CD4-positive, alpha-beta memory T cell (primary cell): ENCODE measurements around the gene PML. TPM values are rescaled to one million over a fixed set of nuclear protein-coding genes. Genes with fewer than 3 reads are reported as not detected.

Experiments used
- CTCF ChIA-PET: fragments of 350-600 bp; sonication (Branson Sonifier 250); formaldehyde crosslinking; loops from one replicate; lab custom pipeline; 2021; ENCODE audit warnings: inconsistent platforms; ENCODE audit not compliant: partially characterized antibody; lab: Charles Lee
- POLR2A ChIA-PET: fragments of 350-600 bp; sonication (Branson Sonifier 250); formaldehyde crosslinking; loops from one replicate; lab custom pipeline; 2021; ENCODE audit not compliant: partially characterized antibody; lab: Charles Lee
- DNase-seq, 5 donors: peaks; one replicate each; pipeline versions ENCODE4 v3.0.0 to v3.0.0-alpha.2; 2020 to 2022; ENCODE audit warnings: mixed read lengths in 1 of 5
- H3K27ac ChIP-seq: one replicate; pipeline ENCODE4 v1.7.0; 2013; ENCODE audit warnings: low read depth, low read length
- H3K27me3 ChIP-seq: 2 replicates; pipeline ENCODE4 v1.7.0; 2013; ENCODE audit warnings: mild to moderate bottlenecking, low read length, moderate library complexity; ENCODE audit not compliant: insufficient read depth
- H3K36me3 ChIP-seq: 2 replicates; pipeline ENCODE4 v1.7.0; 2013; ENCODE audit warnings: mild to moderate bottlenecking, low read length, moderate library complexity; ENCODE audit not compliant: insufficient read depth
- H3K4me1 ChIP-seq: 2 replicates; pipeline ENCODE4 v1.7.0; 2013; ENCODE audit warnings: mild to moderate bottlenecking, low read length, moderate library complexity; ENCODE audit not compliant: insufficient read depth
- H3K4me3 ChIP-seq, 2 donors: one replicate each; pipeline ENCODE4 v1.7.0; 2013; ENCODE audit warnings: low read length in 2 of 2, mild to moderate bottlenecking in 1 of 2
- H3K9me3 ChIP-seq, 2 donors: one replicate each; pipeline ENCODE4 v1.7.0; 2013; ENCODE audit warnings: low read length in 2 of 2, control low read depth in 1 of 2; ENCODE audit not compliant: control insufficient read depth in 1 of 2
- H3K27ac Mint-ChIP-seq, 7 donors: one replicate each; pipeline ENCODE4 v1.8.0; 2020 to 2021; ENCODE audit warnings: mixed read lengths in 7 of 7, mild to moderate bottlenecking in 6 of 7, inconsistent platforms in 3 of 7, moderate library complexity in 3 of 7
- H3K27me3 Mint-ChIP-seq, 2 donors: one replicate each; pipeline ENCODE4 v1.8.0; 2020 to 2021; ENCODE audit warnings: mixed read lengths in 2 of 2
- H3K36me3 Mint-ChIP-seq, 2 donors: one replicate each; pipeline ENCODE4 v1.8.0; 2020 to 2021; ENCODE audit warnings: mixed read lengths in 2 of 2, inconsistent platforms in 1 of 2, mild to moderate bottlenecking in 1 of 2
- H3K4me1 Mint-ChIP-seq, 4 donors: one replicate each; pipeline ENCODE4 v1.8.0; 2020 to 2021; ENCODE audit warnings: mixed read lengths in 4 of 4, mild to moderate bottlenecking in 1 of 4
- H3K4me3 Mint-ChIP-seq, 8 donors: one replicate each; pipeline ENCODE4 v1.8.0; 2020 to 2021; ENCODE audit warnings: mixed read lengths in 8 of 8, mild to moderate bottlenecking in 7 of 8, moderate library complexity in 6 of 8, inconsistent platforms in 3 of 8
- H3K9me3 Mint-ChIP-seq, 8 donors: one replicate each; pipeline ENCODE4 v1.8.0; 2020 to 2021; ENCODE audit warnings: mixed read lengths in 8 of 8, mild to moderate bottlenecking in 5 of 8, inconsistent platforms in 3 of 8, moderate library complexity in 1 of 8
- intact Hi-C: fragments of 100-400 bp; cut with micrococcal nuclease; formaldehyde crosslinking; loops from one replicate; pipeline ENCODE4 v1.15.1; 2023
- polyA plus RNA-seq, 2 donors: library from polyadenylated mRNA; unstranded; fragments of 300-500 nt; fragmentation: Illumina TruSeq; gene quantifications; one replicate each; pipeline ENCODE4 v1.2.3, GENCODE V29; 2021
- total RNA-seq, 2 experiments: library from RNA; stranded (reverse); gene quantifications; one replicate each; pipeline ENCODE4 v1.2.3, GENCODE V29; 2021

The PML gene, protein sequence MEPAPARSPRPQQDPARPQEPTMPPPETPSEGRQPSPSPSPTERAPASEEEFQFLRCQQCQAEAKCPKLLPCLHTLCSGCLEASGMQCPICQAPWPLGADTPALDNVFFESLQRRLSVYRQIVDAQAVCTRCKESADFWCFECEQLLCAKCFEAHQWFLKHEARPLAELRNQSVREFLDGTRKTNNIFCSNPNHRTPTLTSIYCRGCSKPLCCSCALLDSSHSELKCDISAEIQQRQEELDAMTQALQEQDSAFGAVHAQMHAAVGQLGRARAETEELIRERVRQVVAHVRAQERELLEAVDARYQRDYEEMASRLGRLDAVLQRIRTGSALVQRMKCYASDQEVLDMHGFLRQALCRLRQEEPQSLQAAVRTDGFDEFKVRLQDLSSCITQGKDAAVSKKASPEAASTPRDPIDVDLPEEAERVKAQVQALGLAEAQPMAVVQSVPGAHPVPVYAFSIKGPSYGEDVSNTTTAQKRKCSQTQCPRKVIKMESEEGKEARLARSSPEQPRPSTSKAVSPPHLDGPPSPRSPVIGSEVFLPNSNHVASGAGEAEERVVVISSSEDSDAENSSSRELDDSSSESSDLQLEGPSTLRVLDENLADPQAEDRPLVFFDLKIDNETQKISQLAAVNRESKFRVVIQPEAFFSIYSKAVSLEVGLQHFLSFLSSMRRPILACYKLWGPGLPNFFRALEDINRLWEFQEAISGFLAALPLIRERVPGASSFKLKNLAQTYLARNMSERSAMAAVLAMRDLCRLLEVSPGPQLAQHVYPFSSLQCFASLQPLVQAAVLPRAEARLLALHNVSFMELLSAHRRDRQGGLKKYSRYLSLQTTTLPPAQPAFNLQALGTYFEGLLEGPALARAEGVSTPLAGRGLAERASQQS
- 10 to 100 TPM; 61.5 to 66.6 TPM for total RNA-seq
- 10 to 100 TPM in 1 of 2 donors, 1 to 10 TPM in 1; 9.6 to 33.2 TPM for polyA plus RNA-seq

DNA sequence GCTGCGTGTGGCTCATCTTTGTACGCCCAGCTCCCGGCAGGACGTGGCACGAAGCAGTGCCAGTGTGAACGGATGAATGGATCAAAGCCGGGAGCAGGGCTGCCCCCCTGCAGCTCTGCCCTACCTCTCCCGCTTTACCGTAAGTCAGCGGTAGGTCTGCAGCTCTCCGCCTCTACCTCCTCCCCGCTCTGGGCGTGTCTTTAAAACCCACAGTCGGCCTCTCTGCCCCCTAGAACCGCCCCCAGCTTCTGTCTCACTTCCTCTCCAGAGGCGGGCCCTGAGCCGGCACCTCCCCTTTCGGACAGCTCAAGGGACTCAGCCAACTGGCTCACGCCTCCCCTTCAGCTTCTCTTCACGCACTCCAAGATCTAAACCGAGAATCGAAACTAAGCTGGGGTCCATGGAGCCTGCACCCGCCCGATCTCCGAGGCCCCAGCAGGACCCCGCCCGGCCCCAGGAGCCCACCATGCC is at the start of gene PML:
Gene PML, plus strand, starts transcription at position 304 of the 471 bp plus-strand sequence. Its CDS starts 97 bp downstream, at position 401.
- Histone ChIP-seq H3K4me1 (peaks cover 67% of the 10 kb centered on the region), H3K27ac (peak within 1 kb of the TSS; percentile 89), H3K36me3 (peaks cover 14% of the 10 kb centered on the region), H3K4me3 (peak within 1 kb of the TSS; percentile 79 to 92), H3K27me3 (no peaks in the 10 kb centered on the region), H3K9me3 (no peaks in the 10 kb centered on the region)
- peaks cover 35 to 84% (median 60%) of the 10 kb centered on the region in 4 donors for H3K4me1 Mint-ChIP-seq
- intact Hi-C loops, result loop anchor here (2.0 to 10.0 kb wide), 4 partner anchors 22 to 1030 kb away; partner anchors contain the start of genes ARID3B and PPCDC
- H3K4me3 Mint-ChIP-seq, result peak within 1 kb of the TSS; percentile 95 to 99 (median 98)
- DNase-seq, result peak; percentile 84 to 96 (median 87)
- H3K27ac Mint-ChIP-seq, result peak within 1 kb of the TSS; percentile 90 to 98 (median 98)
- CTCF ChIA-PET, result interaction anchor here (0.7 to 7.8 kb wide), 17 partner anchors 10 to 1550 kb away, joined by 3 to 46 read pairs (median 5); no protein-coding TSS in a partner anchor
- POLR2A ChIA-PET, result interaction anchor here (0.7 to 2.5 kb wide), 13 partner anchors 9 to 1457 kb away, joined by 3 to 17 read pairs (median 4); partner anchors contain the start of genes SIN3A and UBL7
- H3K27me3 Mint-ChIP-seq, result no peaks in the 10 kb centered on the region
- H3K36me3 Mint-ChIP-seq, result peaks cover 6 to 26% of the 10 kb centered on the region in 2 donors
- no peaks in the 10 kb centered on the region for H3K9me3 Mint-ChIP-seq

DNA sequence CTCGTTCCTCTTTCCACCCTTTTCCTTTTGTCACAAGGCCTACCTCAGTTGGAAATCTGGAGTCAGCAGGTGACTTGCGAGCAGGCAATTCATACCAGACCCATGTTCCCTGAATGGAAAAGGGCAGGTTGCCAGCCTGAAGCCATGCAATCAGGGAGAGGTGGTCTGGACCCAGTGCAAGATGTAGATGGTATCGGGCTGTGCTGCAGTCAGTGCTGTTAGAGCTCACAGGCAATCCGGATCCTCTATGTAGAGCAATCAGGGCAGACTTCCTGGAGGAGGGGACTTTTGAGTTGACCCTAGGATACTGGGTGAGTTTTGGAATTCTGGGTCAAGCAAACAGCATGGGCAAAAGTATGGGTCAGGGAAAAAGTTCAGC is 49.4 kb upstream of the PML start:
- peaks cover 18 to 53% (median 28%) of the 10 kb centered on the region in 4 donors for H3K4me1 Mint-ChIP-seq
- Histone ChIP-seq H3K36me3 (no peaks in the 10 kb centered on the region), H3K4me1 (peaks cover 32% of the 10 kb centered on the region), H3K4me3 (no peak overlapping the region), H3K27me3 (no peaks in the 10 kb centered on the region), H3K27ac (no peak overlapping the region), H3K9me3 (no peaks in the 10 kb centered on the region)
- H3K9me3 Mint-ChIP-seq, result no peaks in the 10 kb centered on the region
- no peaks in the 10 kb centered on the region for H3K27me3 Mint-ChIP-seq
- peaks cover 0 to 3% of the 10 kb centered on the region in 2 donors for H3K36me3 Mint-ChIP-seq
- H3K4me3 Mint-ChIP-seq, result no peak overlapping the region
- DNase-seq, result peak in 1 of 5 donors; percentile 1
- H3K27ac Mint-ChIP-seq, result peak overlapping the region in 3 of 7 donors; percentile 13 to 55 (median 39)
- intact Hi-C loops, result no loop called here
- ChIA-PET CTCF (interaction anchor here (1.2 to 3.2 kb wide), 2 partner anchors 17 to 21 kb away, joined by 4 to 16 read pairs; no protein-coding TSS in a partner anchor), POLR2A (interaction anchor here (2.2 kb wide), 1 partner anchor 17 kb away, joined by 7 read pairs; no protein-coding TSS in a partner anchor)

DNA sequence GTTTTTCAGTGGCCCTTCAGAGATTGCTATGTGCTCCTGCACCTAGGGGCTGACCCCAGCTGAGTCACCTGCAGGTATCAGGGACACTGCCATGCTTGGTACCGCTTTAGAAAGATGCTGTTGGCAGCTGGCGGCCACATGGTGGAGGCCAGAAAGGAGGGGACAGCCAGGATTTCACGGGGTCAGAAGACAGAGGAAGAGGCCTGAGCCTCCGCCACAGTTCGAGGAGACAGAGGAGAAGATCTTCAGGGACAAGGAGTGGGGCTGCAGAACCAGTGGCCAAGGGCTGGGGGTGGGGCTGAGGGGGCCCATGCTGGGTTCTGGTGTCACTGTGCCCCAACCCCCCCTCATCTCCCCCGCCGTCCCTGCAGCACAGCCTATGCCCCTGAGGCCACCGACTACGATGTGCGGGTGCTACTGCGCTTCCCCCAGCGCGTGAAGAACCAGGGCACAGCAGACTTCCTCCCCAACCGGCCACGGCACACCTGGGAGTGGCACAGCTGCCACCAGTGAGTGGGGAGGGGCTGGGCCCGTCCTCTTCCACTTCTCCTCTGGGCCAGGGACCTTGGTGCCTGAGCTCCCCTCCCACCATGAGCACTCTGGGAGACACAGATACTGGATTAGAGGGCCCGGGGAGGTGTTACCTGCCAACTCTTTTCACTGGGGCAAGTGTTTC is 48.3 kb upstream of the PML start:
- Mint-ChIP-seq H3K4me1 (peaks cover 13 to 52% (median 27%) of the 10 kb centered on the region in 4 donors), H3K36me3 (peaks cover 0 to 3% of the 10 kb centered on the region in 2 donors), H3K27me3 (no peaks in the 10 kb centered on the region), H3K4me3 (no peak overlapping the region), H3K27ac (peak overlapping the region in 1 of 7 donors; percentile 38), H3K9me3 (no peaks in the 10 kb centered on the region)
- Histone ChIP-seq H3K36me3 (no peaks in the 10 kb centered on the region), H3K27me3 (no peaks in the 10 kb centered on the region), H3K27ac (no peak overlapping the region), H3K9me3 (no peaks in the 10 kb centered on the region), H3K4me3 (no peak overlapping the region), H3K4me1 (peaks cover 24% of the 10 kb centered on the region)
- peak in 1 of 5 donors; percentile 20 for DNase-seq
- intact Hi-C loops, result no loop called here
- ChIA-PET CTCF (interaction anchor here (1.0 to 1.2 kb wide), 2 partner anchors 19 to 20 kb away, joined by 3 to 4 read pairs; no protein-coding TSS in a partner anchor), POLR2A (interaction anchor here (2.2 kb wide), 1 partner anchor 18 kb away, joined by 7 read pairs; no protein-coding TSS in a partner anchor)

DNA sequence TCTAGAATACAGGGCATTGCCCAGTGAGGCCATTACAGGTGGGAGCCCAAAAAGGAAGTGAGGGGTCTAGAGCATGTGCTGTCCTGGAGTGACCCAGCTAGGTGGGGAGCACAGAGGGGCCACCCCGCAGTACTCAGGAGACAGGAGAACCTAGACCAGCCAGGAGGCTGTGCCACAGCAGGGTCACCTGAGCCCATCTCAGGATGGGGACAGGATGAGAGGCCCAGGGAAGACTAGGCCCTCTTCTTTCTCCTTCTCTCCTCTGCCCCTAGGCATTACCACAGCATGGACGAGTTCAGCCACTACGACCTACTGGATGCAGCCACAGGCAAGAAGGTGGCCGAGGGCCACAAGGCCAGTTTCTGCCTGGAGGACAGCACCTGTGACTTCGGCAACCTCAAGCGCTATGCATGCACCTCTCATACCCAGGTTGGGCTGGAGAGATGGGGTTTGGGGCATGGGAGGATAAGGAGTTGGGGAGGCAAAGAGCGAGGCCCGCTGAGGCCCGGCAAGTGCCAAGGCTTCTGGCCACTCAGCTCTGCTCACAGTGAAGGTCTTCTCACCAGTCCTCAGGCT is 47.6 kb upstream of the PML start:
- H3K4me1 Mint-ChIP-seq, result peaks cover 8 to 47% (median 23%) of the 10 kb centered on the region in 4 donors
- H3K27ac ChIP-seq, result no peak overlapping the region
- no peaks in the 10 kb centered on the region for H3K27me3 ChIP-seq
- H3K4me3 Mint-ChIP-seq, result no peak overlapping the region
- ChIA-PET POLR2A (no interaction called here), CTCF (interaction anchor here (1.0 kb wide), 1 partner anchor 19 kb away, joined by 3 read pairs; no protein-coding TSS in a partner anchor)
- no peaks in the 10 kb centered on the region for H3K9me3 Mint-ChIP-seq
- peaks cover 0 to 3% of the 10 kb centered on the region in 2 donors for H3K36me3 Mint-ChIP-seq
- no peak overlapping the region for H3K27ac Mint-ChIP-seq
- H3K4me1 ChIP-seq, result peaks cover 21% of the 10 kb centered on the region
- no peak for DNase-seq
- intact Hi-C loops, result no loop called here
- H3K36me3 ChIP-seq, result no peaks in the 10 kb centered on the region
- no peaks in the 10 kb centered on the region for H3K9me3 ChIP-seq
- H3K27me3 Mint-ChIP-seq, result no peaks in the 10 kb centered on the region
- no peak overlapping the region for H3K4me3 ChIP-seq

DNA sequence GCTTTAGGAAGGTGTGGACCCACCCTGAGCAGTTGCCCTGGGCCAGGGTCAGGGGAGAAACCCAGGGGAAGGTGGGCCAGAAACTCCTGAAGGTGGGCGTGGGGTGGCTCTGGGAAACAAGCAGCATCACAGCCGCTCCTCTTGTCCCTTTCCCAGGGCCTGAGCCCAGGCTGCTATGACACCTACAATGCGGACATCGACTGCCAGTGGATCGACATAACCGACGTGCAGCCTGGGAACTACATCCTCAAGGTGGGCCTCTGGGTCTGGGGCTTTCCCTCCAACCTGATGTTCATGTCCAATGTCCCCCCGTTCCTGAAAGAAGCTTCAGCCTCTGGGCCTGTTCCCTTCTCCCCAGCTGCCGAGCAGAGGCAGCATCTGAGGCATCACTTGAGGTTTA is 46.9 kb upstream of the PML start:
- H3K36me3 Mint-ChIP-seq, result peaks cover 0 to 3% of the 10 kb centered on the region in 2 donors
- H3K27me3 Mint-ChIP-seq, result no peaks in the 10 kb centered on the region
- Histone ChIP-seq H3K9me3 (no peaks in the 10 kb centered on the region), H3K27me3 (no peaks in the 10 kb centered on the region), H3K4me1 (peaks cover 13% of the 10 kb centered on the region), H3K4me3 (no peak overlapping the region), H3K27ac (no peak overlapping the region), H3K36me3 (no peaks in the 10 kb centered on the region)
- ChIA-PET POLR2A (no interaction called here), CTCF (interaction anchor here (1.3 to 3.1 kb wide), 4 partner anchors 17 to 50 kb away, joined by 3 to 58 read pairs (median 10); no protein-coding TSS in a partner anchor)
- no peaks in the 10 kb centered on the region for H3K9me3 Mint-ChIP-seq
- H3K27ac Mint-ChIP-seq, result peak overlapping the region in 1 of 7 donors; percentile 36
- DNase-seq, result no peak
- H3K4me3 Mint-ChIP-seq, result no peak overlapping the region
- H3K4me1 Mint-ChIP-seq, result peaks cover 4 to 43% (median 16%) of the 10 kb centered on the region in 4 donors
- intact Hi-C loops, result no loop called here

DNA sequence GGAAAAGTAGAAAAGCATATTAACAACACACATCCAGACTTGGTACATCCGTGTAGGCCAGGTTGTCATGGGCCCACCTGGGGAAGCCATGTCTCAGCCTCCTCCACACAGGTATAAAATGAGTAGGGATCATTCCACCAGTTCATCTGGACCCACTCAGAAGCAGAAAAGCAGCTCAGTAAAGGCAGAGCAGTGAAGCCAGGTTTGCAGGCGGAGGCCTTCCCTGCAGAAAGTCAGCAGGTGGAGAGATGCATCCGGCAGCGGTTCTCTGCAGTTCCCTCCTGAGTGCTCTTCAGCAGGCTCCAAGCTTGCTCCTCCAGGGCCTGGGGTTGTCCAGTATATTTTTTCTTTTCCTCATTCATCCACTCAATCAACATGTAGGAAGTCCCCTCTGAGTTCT is 46.1 kb upstream of the PML start:
- no peaks in the 10 kb centered on the region for H3K9me3 ChIP-seq
- intact Hi-C loops, result no loop called here
- H3K36me3 ChIP-seq, result no peaks in the 10 kb centered on the region
- Mint-ChIP-seq H3K36me3 (peaks cover 0 to 3% of the 10 kb centered on the region in 2 donors), H3K27ac (peak overlapping the region in 2 of 7 donors; percentile 35 to 47), H3K9me3 (no peaks in the 10 kb centered on the region), H3K4me1 (peaks cover 4 to 36% (median 11%) of the 10 kb centered on the region in 4 donors), H3K4me3 (no peak overlapping the region), H3K27me3 (no peaks in the 10 kb centered on the region)
- POLR2A ChIA-PET, result no interaction called here
- no peak for DNase-seq
- H3K4me1 ChIP-seq, result peaks cover 6% of the 10 kb centered on the region
- no peaks in the 10 kb centered on the region for H3K27me3 ChIP-seq
- CTCF ChIA-PET, result interaction anchor here (0.6 to 3.1 kb wide), 9 partner anchors 9 to 101 kb away, joined by 3 to 58 read pairs (median 3); no protein-coding TSS in a partner anchor
- no peak overlapping the region for H3K27ac ChIP-seq
- H3K4me3 ChIP-seq, result no peak overlapping the region
